SK-N-MC (cell line): Measurements from ENCODE around the gene TUBB4B.

Source experiments
- EZH2 ChIP-seq: fragments of 200-600 bp; sonication (generic); IDR thresholded peaks from one replicate; pipeline ENCODE4 v1.6.1; 2017; ENCODE audit warnings: antibody characterized with exemption
- POLR2AphosphoS5 ChIP-seq: IDR thresholded peaks from 2 replicates; pipeline ENCODE4 v1.6.1; 2012; ENCODE audit warnings: mild to moderate bottlenecking, low read depth, low read length, borderline replicate concordance

GRCh38 chr9:137206602-137207001 is 34.5 kb upstream of the TUBB4B start:
- TF ChIP-seq EZH2 (no peak), POLR2AphosphoS5 (no peak)
